ENCODE results near the gene APPL1.

The APPL1 gene

DNA sequence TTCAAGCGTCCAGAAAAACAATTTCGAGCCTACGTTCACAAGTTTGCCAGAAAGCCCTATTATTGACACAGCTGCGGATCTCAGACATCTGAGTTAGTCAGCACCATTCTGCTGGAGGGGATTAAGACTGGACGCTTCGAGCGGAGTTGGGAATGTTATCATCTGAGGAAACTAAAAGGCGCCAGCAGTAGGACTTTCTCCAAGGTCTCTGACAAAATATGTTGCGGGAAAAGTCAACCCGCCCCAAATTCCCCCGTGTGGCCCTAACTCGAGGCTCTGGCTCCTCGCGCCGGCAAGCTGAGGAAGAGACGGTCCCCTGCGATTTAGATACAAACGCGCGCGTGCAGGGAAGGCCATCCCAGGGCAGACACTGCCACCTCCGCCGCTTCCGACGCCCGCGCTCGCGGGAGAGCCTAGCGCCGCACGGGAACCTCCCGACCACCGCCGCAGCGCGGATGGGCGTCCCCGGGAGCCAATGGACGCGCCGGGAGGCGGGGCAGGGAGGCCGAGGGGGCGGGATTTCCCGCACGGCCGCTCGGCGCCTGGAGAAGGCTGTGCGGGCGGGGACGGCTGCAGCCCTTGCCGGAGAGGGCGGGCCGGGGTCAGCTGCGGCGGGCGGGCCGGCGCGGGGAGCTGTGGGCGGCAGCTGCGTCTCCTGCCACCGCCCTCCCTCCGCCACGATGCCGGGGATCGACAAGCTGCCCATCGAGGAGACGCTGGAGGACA, at the start of gene APPL1:
Gene APPL1, plus strand, starts transcription at position 526 of the 726 bp plus-strand sequence. Its CDS starts 155 bp downstream, at position 681.
- Histone ChIP-seq H3K27me3 (ENCODE audit: insufficient read depth, low read length) (no peaks in the 10 kb centered on the region), H3K4me3 (ENCODE audit: low read length) (peak within 1 kb of the TSS; percentile 97), H3K36me3 (ENCODE audit: insufficient read depth, low read length) (no peaks in the 10 kb centered on the region), H3K4me1 (ENCODE audit: insufficient read depth, low read length) (peaks cover 12% of the 10 kb centered on the region), H2AFZ (ENCODE audit: low read depth, low read length) (peak within 1 kb of the TSS; percentile 98), H3K9me3 (ENCODE audit: low read length) (no peaks in the 10 kb centered on the region)

DNA sequence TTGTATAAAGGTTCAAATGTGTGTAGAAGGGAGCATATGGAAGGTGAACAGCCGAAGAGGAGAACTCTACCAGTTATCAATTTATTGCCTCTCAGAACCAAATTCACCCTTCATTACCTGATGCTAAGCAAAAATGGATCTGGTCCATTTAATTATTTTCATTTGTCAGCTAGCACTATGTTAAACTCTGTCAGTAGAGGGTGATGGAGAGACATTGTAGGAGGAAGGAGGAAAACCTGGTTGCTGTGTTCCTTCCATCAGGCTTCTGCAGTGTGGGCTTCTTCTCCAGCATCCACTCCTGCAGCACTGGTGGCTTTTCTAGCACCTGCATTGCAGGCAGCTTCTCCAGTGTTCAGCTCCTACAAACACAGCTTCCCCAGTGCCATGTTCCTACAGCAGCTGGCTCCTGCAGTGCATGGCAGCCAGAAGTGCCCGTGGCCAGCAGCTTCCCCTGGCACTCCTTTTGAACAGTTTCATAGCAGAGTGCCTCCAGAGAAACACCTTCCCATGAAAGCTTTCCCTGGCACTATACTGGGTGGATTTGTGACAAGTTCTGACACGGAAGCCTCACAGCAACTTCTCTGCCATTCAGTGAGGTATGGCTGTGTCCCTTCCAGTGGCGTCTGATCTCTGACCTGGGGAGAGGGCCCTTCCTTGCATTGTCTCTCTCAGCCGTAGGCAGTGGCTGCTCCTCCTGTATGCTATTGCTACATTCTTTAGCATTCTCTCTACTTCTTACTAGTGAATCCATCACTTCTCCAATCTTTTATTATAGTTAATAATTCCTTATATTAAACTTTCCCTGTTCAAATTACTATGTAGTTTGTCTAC, 47.7 kb upstream of the APPL1 start:
- H3K9me3 ChIP-seq (ENCODE audit: low read length), result no peaks in the 10 kb centered on the region
- no peak overlapping the region for H3K4me3 ChIP-seq (ENCODE audit: low read length)
- H3K27me3 ChIP-seq (ENCODE audit: insufficient read depth, low read length), result no peaks in the 10 kb centered on the region
- H3K36me3 ChIP-seq (ENCODE audit: insufficient read depth, low read length), result no peaks in the 10 kb centered on the region
- H3K4me1 ChIP-seq (ENCODE audit: insufficient read depth, low read length), result peaks cover 2% of the 10 kb centered on the region
- H2AFZ ChIP-seq (ENCODE audit: low read depth, low read length), result no peak overlapping the region

DNA sequence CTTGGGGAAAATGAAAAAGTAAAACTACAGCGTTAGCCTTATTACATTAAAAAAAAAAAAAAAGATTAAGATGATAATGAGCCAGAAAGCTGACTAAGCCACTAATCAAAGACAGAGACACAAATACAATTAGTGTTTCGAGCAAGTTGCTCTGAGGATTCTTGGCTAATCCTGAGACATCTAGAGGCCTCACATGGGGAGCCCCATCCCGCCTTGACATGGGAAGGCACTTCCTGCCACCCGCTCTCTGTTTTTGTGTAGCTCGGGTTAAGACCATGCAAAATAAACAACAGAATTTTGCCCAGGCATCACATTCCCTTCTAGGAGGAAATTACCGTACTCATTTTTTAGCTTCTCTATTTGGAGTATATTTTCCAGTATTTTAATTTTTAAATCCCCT, 43.0 kb upstream of the APPL1 start:
- H3K4me3 ChIP-seq (ENCODE audit: low read length), result no peak overlapping the region

GRCh38 chr3:57192028-57192427, 35.5 kb upstream of the APPL1 start:
- Histone ChIP-seq H3K27me3 (ENCODE audit: insufficient read depth, low read length) (no peaks in the 10 kb centered on the region), H3K36me3 (ENCODE audit: insufficient read depth, low read length) (no peaks in the 10 kb centered on the region), H3K4me1 (ENCODE audit: insufficient read depth, low read length) (no peaks in the 10 kb centered on the region), H2AFZ (ENCODE audit: low read depth, low read length) (no peak overlapping the region), H3K4me3 (ENCODE audit: low read length) (no peak overlapping the region), H3K9me3 (ENCODE audit: low read length) (no peaks in the 10 kb centered on the region)

More for the DNA sequence above, 43.0 kb upstream of the APPL1 start:
- Histone ChIP-seq H3K27me3 (ENCODE audit: insufficient read depth, low read length) (no peaks in the 10 kb centered on the region), H3K36me3 (ENCODE audit: insufficient read depth, low read length) (no peaks in the 10 kb centered on the region), H2AFZ (ENCODE audit: low read depth, low read length) (no peak overlapping the region), H3K9me3 (ENCODE audit: low read length) (no peaks in the 10 kb centered on the region), H3K4me1 (ENCODE audit: insufficient read depth, low read length) (peaks cover 2% of the 10 kb centered on the region)

DNA sequence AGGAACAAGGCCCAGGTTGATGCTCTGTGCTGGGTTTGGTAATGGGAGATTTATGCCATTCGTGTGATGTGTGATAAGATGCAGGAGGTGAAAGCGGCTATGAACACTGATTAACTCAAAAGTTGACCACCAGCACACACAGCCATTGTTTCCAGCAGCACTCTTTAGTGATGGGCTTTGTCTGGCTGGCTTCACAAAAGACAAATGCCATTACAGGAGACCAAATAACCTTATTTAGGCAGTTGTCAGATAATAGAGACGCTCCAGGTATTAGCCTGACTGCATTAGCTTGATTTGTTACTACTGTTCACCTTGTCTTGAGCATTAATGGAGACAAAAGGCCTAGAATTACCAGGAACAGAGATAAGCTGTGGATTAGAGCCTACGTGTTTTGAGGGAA, 32.9 kb upstream of the APPL1 start:
- no peak overlapping the region for H2AFZ ChIP-seq (ENCODE audit: low read depth, low read length)
- H3K36me3 ChIP-seq (ENCODE audit: insufficient read depth, low read length), result no peaks in the 10 kb centered on the region
- H3K27me3 ChIP-seq (ENCODE audit: insufficient read depth, low read length), result no peaks in the 10 kb centered on the region
- no peak overlapping the region for H3K4me3 ChIP-seq (ENCODE audit: low read length)
- no peaks in the 10 kb centered on the region for H3K9me3 ChIP-seq (ENCODE audit: low read length)
- H3K4me1 ChIP-seq (ENCODE audit: insufficient read depth, low read length), result no peaks in the 10 kb centered on the region

DNA sequence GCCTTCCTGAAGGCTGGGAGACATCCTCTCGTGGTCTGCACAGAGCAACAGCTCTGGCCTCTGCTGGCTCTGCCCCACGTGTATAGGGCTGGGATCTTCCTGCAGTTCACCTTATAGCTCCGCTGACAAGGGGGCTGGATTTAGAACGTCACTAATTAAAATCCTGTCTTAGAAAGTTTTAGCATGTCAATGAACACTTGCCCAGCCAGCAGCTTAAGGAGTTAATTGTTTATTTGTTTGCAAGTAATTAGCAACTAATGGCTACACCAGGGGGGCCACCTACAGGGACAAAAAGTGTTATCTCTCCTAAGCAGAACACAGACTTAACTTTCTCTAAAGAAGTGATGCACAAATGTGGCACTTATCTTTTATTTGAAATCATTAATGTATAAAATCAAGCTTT, 27.6 kb upstream of the APPL1 start, which contains the start of gene HESX1:
Gene HESX1, minus strand, starts transcription at position 84 of the 403 bp plus-strand sequence. Its CDS starts 60 bp downstream, at position 24.
- Histone ChIP-seq H3K36me3 (ENCODE audit: insufficient read depth, low read length) (no peaks in the 10 kb centered on the region), H3K27me3 (ENCODE audit: insufficient read depth, low read length) (no peaks in the 10 kb centered on the region), H2AFZ (ENCODE audit: low read depth, low read length) (no peak within 1 kb of the TSS), H3K9me3 (ENCODE audit: low read length) (no peaks in the 10 kb centered on the region), H3K4me1 (ENCODE audit: insufficient read depth, low read length) (no peaks in the 10 kb centered on the region), H3K4me3 (ENCODE audit: low read length) (no peak within 1 kb of the TSS)

DNA sequence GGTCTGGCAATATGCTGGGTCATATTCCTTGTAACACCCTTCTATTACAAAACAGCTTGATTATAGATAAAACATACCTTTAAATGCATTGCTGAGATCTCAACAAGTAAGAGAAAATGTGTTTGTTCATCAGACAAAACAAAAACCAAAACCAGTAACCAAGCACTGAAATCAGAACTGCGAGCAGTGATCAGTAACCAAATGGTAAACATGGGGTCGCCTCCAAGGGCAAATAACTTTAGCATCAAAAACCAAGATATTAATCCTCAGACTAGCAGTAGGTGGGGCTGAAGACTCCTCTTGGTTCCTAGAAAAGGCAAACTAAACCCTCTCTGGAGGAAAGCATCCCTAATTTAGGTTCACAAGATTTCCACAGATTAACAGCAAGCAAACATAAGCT, 21.1 kb upstream of the APPL1 start:
- H3K9me3 ChIP-seq (ENCODE audit: low read length), result no peaks in the 10 kb centered on the region
- H3K4me3 ChIP-seq (ENCODE audit: low read length), result no peak overlapping the region
- H3K4me1 ChIP-seq (ENCODE audit: insufficient read depth, low read length), result no peaks in the 10 kb centered on the region
- no peaks in the 10 kb centered on the region for H3K27me3 ChIP-seq (ENCODE audit: insufficient read depth, low read length)
- H2AFZ ChIP-seq (ENCODE audit: low read depth, low read length), result no peak overlapping the region
- no peaks in the 10 kb centered on the region for H3K36me3 ChIP-seq (ENCODE audit: insufficient read depth, low read length)

GRCh38 chr3:57221883-57222282, 5.6 kb upstream of the APPL1 start:
- Histone ChIP-seq H3K27me3 (ENCODE audit: insufficient read depth, low read length) (no peaks in the 10 kb centered on the region), H3K9me3 (ENCODE audit: low read length) (no peaks in the 10 kb centered on the region), H3K36me3 (ENCODE audit: insufficient read depth, low read length) (no peaks in the 10 kb centered on the region), H2AFZ (ENCODE audit: low read depth, low read length) (no peak overlapping the region), H3K4me1 (ENCODE audit: insufficient read depth, low read length) (peaks cover 3% of the 10 kb centered on the region), H3K4me3 (ENCODE audit: low read length) (no peak overlapping the region)

GRCh38 chr3:57224856-57225255, 2.7 kb upstream of the APPL1 start:
- Histone ChIP-seq H2AFZ (ENCODE audit: low read depth, low read length) (no peak overlapping the region), H3K9me3 (ENCODE audit: low read length) (no peaks in the 10 kb centered on the region), H3K4me3 (ENCODE audit: low read length) (no peak overlapping the region), H3K4me1 (ENCODE audit: insufficient read depth, low read length) (peaks cover 12% of the 10 kb centered on the region), H3K27me3 (ENCODE audit: insufficient read depth, low read length) (no peaks in the 10 kb centered on the region), H3K36me3 (ENCODE audit: insufficient read depth, low read length) (no peaks in the 10 kb centered on the region)

DNA sequence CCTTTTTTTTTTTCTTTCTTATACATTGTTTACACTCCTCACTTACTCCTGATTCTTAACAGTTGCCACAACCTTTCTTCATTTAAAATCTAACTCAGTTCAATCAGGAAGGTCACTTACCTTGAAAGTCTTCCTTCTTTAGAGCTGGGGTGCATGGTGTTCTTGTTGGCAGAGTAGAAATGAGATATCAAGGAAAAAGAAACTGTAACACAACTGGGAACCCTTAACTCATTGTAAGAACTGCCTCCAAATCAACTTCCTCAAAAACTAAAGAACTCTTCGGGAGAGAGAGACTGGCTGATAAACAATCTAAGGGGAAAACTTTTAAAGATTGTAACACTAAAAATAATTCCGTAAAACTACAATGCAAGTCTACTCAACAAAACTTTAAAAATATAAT, 1.4 kb upstream of the APPL1 start:
- Histone ChIP-seq H3K36me3 (ENCODE audit: insufficient read depth, low read length) (no peaks in the 10 kb centered on the region), H3K4me1 (ENCODE audit: insufficient read depth, low read length) (peaks cover 12% of the 10 kb centered on the region), H3K27me3 (ENCODE audit: insufficient read depth, low read length) (no peaks in the 10 kb centered on the region), H3K9me3 (ENCODE audit: low read length) (no peaks in the 10 kb centered on the region), H3K4me3 (ENCODE audit: low read length) (no peak overlapping the region), H2AFZ (ENCODE audit: low read depth, low read length) (no peak overlapping the region)

DNA sequence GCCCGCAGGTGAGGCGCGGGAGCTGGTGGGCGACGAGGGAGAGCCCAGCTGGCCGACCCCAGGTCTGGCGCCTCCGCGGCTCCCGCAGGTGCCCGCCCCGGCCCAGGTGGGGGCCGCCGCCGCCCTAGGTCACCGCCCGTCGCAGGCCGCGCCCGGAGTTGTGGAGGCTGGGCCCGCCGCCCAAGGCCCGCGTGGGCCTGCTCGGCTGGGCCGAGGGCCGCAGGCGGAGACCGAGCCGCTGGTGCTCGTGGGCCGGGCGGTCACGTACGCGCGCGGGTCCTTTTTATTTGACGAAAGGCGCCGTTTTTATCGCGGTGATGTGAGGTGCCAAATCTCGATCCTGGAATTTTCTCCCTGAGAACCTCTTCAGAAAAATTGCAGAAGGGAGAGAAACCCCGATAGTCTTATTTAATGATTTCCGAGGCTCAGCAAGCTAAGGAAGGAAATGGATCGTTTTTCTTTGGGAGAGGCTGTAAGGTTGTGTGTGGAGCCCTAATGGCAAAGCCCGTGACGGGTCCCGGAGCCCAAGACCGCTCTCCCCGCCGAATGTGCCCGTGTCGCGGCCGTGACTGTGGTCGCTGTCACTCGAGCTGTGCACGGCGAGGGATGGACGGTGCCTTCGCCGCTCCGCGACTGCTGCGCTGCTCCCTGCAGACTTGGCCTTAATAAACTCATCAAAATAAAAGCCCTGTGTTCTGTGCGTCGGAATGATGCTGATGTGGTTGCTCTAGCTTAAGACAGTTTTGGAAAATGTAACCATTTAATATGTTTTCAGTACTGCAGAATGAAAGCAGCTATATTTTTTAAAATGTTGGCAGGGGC, 612 bp downstream of the APPL1 start:
- Histone ChIP-seq H3K9me3 (ENCODE audit: low read length) (no peaks in the 10 kb centered on the region), H3K4me3 (ENCODE audit: low read length) (peak overlapping the region; percentile 97), H3K27me3 (ENCODE audit: insufficient read depth, low read length) (no peaks in the 10 kb centered on the region), H2AFZ (ENCODE audit: low read depth, low read length) (peak overlapping the region; percentile 98), H3K4me1 (ENCODE audit: insufficient read depth, low read length) (peaks cover 12% of the 10 kb centered on the region), H3K36me3 (ENCODE audit: insufficient read depth, low read length) (no peaks in the 10 kb centered on the region)

- no peaks in the 10 kb centered on the region for H3K36me3 ChIP-seq (ENCODE audit: insufficient read depth, low read length)
- H3K4me3 ChIP-seq (ENCODE audit: low read length), result no peak overlapping the region
- H3K9me3 ChIP-seq (ENCODE audit: low read length), result no peaks in the 10 kb centered on the region
- H3K27me3 ChIP-seq (ENCODE audit: insufficient read depth, low read length), result no peaks in the 10 kb centered on the region
- peaks cover 12% of the 10 kb centered on the region for H3K4me1 ChIP-seq (ENCODE audit: insufficient read depth, low read length)
- no peak overlapping the region for H2AFZ ChIP-seq (ENCODE audit: low read depth, low read length)
Measured at GRCh38 chr3:57230006-57230405, 2.5 kb downstream of the APPL1 start.

- H2AFZ ChIP-seq (ENCODE audit: low read depth, low read length), result no peak overlapping the region
- peaks cover 7% of the 10 kb centered on the region for H3K36me3 ChIP-seq (ENCODE audit: insufficient read depth, low read length)
- H3K4me1 ChIP-seq (ENCODE audit: insufficient read depth, low read length), result peaks cover 7% of the 10 kb centered on the region
- H3K9me3 ChIP-seq (ENCODE audit: low read length), result peaks cover 2% of the 10 kb centered on the region
- no peak overlapping the region for H3K4me3 ChIP-seq (ENCODE audit: low read length)
- H3K27me3 ChIP-seq (ENCODE audit: insufficient read depth, low read length), result no peaks in the 10 kb centered on the region
Measured at GRCh38 chr3:57233799-57234198, 6.3 kb downstream of the APPL1 start.
